ENCODE results near the gene GRAP2.

GRCh38 chr22:39932918-39933649 lies 32.2 kb downstream of the GRAP2 start:
- no peak for TF ChIP-seq EZH2phosphoT487 (IDR thresholded peaks at IDR 0.05; ENCODE audit: borderline replicate concordance)
- peak; percentile 90 for TF ChIP-seq CTCF (conservative IDR thresholded peaks at IDR 0.05; ENCODE audit: low read length)

Data from Loucy (cell line).